GM19023 (cell line): ENCODE results near the gene FLNA.
A peak's percentile ranks its signal among the peaks of the same experiment; 100 is the strongest.
"Not testable (repeated sequence)": the region's sequence is repeated elsewhere in the genome, so short reads cannot be mapped to it uniquely, and the experiment has no call there.

Experiments used
- ATAC-seq: cut with Tn5 transposase; IDR thresholded peaks from one replicate; pipeline ENCODE4 v1.9.1; 2021; ENCODE audit warnings: mild to moderate bottlenecking, moderate library complexity; ENCODE audit not compliant: unreplicated experiment

The FLNA gene

GRCh38 chrX:154374313-154375155 is at the start of gene FLNA:
TSS of gene FLNA (minus strand) at chrX:154374634. CDS start at chrX:154371245, 3,389 bp downstream.
- ATAC-seq: no peak

- no peak for ATAC-seq
Observed at GRCh38 chrX:154420402-154420756, 45.9 kb upstream of the FLNA start.

- no peak for ATAC-seq
Observed at GRCh38 chrX:154419688-154420401, 45.4 kb upstream of the FLNA start.

- ATAC-seq: no peak
Observed at GRCh38 chrX:154419189-154419588, 44.8 kb upstream of the FLNA start.

- no peak for ATAC-seq
Observed at GRCh38 chrX:154417157-154417556, 42.7 kb upstream of the FLNA start.

GRCh38 chrX:154413142-154413541 is 38.7 kb upstream of the FLNA start:
- no peak for ATAC-seq

- no peak for ATAC-seq
Observed at GRCh38 chrX:154412468-154412867, 38.0 kb upstream of the FLNA start.

- peak; percentile 79 for ATAC-seq
Observed at GRCh38 chrX:154411981-154412340, 37.5 kb upstream of the FLNA start.

GRCh38 chrX:154409222-154409871 is 34.9 kb upstream of the FLNA start, which contains the start of gene DNASE1L1:
TSS of gene DNASE1L1 (minus strand) at chrX:154409254. CDS start at chrX:154405568, 3,686 bp downstream.
- ATAC-seq: no peak

- ATAC-seq: no peak
Observed at GRCh38 chrX:154408659-154409221, 34.3 kb upstream of the FLNA start.

- no peak for ATAC-seq
Observed at GRCh38 chrX:154404625-154405192, 30.3 kb upstream of the FLNA start.

- ATAC-seq: no peak
Observed at GRCh38 chrX:154403858-154404257, 29.4 kb upstream of the FLNA start.

- ATAC-seq: no peak
Observed at GRCh38 chrX:154403192-154403591, 28.8 kb upstream of the FLNA start.

- ATAC-seq: no peak
Observed at GRCh38 chrX:154402622-154403127, 28.2 kb upstream of the FLNA start.

GRCh38 chrX:154401918-154402621 is 27.6 kb upstream of the FLNA start:
- no peak for ATAC-seq

GRCh38 chrX:154401045-154401799 is 26.8 kb upstream of the FLNA start:
- no peak for ATAC-seq

- not testable (repeated sequence) for ATAC-seq
Observed at GRCh38 chrX:154400369-154400817, 26.0 kb upstream of the FLNA start.

- no peak for ATAC-seq
Observed at GRCh38 chrX:154399527-154400368, 25.3 kb upstream of the FLNA start.
